Urothelium cell line (cell line): ENCODE measurements around the gene RANGAP1.
"Not testable (repeated sequence)": the region's sequence is repeated elsewhere in the genome, so short reads cannot be mapped to it uniquely, and the experiment has no call there.

Source experiments
- DNase-seq: peaks from one replicate; pipeline ENCODE4 v3.0.0; 2011; ENCODE audit warnings: low spot score, mixed read lengths
- FAIRE-seq: peaks from 2 replicates; lab custom pipeline; 2011; peaks lifted over from hg19 to GRCh38; lab: Jason Lieb, UNC

Gene RANGAP1

DNA sequence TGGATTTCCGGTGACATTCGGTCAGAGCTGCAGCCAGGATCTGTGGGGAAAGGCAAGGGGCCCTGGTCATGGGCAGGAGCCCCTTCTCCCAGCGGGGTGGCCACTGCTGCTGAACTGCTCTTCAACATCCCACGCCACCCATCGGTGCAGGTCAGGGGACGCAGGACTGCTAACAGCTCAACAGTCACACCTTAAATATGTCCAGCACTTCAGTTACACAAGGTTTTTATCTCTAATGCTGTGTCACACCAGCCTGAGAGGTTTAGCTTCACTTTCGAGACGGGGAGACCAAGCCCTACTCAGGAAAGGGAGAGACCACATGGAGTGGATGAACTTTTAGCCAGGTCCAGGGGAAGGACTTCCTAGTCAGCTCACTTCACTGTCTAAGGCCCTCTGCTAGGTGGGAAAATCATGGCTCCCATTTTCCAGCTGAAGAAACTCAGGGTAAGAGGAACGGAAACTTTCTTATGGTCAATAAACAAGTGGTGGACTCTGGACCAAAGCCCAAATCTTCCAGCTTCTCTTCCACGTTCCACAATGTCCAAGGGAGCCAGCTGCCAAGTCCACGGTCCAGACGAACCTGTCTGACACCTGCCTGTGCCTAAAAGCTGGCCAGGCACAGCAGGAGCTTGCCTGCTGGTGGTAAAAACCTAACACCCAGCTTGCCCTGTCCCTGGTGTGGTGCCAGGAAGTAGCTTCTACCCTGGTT lies 24.3 kb downstream of the RANGAP1 start:
- DNase-seq (no peak), FAIRE-seq (no peak)

DNA sequence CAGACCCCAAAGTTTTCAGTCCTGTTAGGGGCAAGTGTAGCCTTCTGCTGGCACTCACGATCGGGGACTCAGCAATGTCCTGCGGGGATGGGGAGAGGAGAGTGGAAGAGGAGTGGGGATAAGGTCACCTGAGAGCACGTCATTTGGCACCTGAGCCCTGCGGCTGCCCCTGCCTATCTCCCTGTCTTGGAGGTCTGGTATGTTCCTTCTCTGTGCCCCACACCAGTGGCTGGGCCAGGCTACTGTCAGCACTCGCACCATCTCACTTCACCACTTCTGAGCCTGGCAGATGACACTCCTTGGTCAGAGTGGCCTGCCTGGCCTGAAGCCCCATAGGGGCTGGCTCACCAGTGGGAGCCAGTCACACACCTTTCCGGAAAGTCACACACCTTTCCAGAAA lies 25.1 kb downstream of the RANGAP1 start:
- no peak for DNase-seq
- FAIRE-seq, result no peak

DNA sequence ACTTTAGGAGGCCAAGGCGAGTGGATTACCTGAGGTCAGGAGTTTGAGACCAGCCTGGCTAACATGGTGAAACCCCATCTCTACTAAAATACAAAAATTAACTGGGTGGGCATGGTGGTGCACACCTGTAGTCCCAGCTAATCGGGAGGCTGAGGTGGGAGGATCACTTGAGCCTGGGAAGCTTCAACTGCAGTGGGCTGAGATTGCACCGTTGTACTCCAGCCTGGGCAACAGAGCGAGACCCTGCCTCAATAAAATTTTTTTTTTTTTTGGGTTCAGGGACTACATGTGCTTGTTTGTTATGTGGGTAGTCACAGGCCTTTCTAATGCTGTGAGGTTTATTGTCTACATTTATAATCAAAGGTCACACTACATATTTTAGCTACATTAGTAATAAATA lies 26.2 kb downstream of the RANGAP1 start:
- FAIRE-seq, DNase-seq: not testable (repeated sequence)

DNA sequence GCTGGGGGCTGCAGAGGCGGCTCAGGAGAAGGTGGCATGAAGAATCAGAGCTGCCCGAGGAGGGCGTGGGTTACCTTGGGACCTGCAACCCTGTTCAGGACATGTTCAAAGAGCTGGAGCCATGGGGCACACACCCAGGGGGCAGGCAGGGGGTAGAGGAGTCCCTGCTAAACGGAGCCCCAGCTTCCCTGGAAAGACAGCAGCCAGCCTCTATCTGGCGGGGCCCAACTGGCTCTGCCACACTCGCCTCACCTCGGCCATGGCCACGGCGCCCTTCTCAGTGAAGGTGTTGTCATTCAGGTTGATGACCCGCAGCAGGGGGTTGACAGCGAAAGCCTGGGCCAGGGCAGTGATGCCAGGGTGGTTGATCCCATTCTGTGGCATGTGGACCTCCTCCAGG lies 28.3 kb downstream of the RANGAP1 start:
- FAIRE-seq, result no peak
- DNase-seq, result no peak

DNA sequence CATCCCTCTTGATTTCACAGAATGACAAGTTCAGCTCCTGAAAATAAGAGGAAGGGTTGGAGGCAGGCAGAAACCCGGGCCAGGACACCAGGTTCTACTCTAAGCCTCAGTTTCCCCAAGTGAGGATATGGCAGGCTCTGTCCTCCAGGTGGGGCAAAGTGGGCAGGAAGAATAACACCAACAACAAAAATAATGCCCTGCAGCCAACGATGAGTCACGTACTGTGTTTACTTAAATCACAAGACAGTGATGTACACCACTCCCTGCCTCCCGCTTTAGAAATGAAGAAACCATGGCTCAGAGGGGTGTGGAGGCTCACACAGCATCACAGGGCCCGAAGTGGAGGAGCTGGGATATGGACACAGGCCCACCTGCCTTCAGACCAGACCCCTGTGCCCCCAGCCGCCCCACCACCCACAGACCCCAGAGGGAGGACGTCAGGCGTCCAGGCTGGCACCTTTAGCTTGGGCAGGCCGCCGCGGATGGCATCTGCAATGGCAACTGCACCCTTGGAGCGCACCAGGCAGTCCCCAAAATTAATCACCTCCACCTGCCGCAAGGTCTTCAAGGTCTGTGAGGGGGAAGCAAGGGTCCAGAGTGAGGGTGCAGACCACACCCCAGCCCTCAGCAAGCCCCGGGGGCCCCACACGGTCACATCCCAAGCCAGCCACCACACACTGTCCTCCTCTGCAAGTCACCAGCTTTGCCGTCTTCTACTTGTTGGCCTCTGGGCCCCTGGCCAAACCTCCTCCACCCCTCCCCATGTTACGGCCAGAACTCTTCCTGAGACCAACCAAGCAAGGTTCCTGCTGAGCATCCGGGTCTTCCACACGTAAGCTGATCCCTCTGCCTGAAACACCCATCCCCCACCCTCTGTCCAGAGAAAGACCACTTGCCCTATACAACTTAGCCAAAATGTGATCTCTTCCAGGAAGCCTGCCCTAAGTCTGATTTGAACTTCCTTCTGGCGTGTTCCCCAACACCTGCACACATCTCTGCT lies 29.4 kb downstream of the RANGAP1 start:
- FAIRE-seq, result no peak

DNA sequence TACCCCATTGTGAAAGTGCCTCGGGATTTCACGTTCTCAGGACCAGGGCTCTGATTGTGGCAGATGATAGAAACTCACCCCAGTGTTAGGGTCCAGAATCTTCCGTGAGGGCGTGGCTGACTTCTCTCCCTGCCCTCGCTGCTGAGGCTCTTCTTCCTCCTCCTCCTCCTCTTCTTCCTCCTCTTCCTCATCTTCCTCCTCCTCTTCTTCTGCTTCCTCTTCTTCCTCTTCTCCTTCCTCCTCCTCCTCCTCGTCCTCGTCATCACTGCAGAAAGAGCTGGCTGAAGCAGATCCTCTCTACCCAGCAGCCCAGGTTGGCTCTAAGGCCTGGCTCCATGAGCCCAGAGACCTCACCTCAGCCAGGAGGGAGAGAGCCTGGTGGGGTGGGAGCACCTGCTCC lies 31.8 kb downstream of the RANGAP1 start:
- FAIRE-seq (no peak), DNase-seq (no peak)

More for the DNA sequence above, 29.4 kb downstream of the RANGAP1 start:
- no peak for DNase-seq

DNA sequence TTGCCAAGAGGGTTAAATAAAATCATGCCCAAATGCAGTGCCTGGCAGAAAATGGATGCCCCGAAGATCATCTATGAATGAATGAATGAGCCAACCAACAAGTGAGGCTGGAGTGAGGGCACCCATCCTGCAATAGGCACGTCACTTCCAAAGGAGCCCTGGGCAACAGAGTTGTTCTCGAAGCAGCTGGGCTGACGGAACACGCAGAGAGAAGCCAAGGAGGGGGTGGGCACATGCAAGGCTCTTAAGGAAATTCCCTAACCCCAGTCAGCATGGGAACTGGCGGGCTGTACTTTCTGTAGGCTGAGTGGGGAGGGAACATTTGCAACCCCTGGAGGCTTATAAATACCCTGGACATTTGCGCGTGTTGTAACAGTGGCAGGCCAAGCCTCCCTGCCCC lies 33.6 kb downstream of the RANGAP1 start:
- FAIRE-seq, result no peak
- no peak for DNase-seq

DNA sequence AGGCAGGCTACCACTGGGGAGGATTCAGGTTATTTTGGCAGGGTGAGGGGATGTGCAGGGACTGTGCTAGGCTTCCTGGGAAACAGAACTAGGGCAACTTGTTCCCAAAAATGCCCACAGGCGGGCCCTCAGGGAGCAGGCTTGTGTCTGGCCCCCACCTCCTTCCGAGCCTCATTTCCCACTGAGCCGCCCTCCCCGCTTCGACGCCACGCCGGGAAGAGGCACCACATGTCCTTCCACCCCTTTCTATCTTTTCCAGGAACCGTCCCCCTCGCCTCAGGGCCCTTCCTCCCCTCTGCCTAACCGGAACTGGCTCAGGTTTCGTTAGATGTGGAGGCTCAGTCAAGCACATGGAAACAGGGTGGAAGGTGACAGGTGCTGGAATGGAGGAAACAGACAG lies 35.9 kb downstream of the RANGAP1 start:
- FAIRE-seq (no peak), DNase-seq (no peak)

DNA sequence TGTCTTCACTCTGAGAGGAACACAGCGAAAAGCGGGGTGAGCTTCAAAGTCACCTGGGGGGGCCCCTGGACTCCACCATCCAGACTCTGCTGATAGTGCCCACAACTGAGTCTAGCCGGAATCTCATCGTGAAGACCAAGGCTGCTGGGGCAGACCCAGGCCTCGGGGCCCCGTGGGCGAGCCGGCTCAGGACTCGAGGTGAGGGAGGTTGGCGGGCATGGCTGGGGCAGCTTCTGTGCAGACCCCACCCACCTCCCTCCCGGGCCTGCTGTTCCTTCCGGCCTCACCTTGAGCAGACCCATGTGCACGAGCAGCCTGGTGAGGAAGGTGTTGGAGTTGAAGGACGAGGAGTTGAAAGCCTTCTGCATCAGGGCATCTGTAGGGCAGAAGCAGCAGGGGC lies 36.5 kb downstream of the RANGAP1 start:
- FAIRE-seq (no peak), DNase-seq (no peak)

DNA sequence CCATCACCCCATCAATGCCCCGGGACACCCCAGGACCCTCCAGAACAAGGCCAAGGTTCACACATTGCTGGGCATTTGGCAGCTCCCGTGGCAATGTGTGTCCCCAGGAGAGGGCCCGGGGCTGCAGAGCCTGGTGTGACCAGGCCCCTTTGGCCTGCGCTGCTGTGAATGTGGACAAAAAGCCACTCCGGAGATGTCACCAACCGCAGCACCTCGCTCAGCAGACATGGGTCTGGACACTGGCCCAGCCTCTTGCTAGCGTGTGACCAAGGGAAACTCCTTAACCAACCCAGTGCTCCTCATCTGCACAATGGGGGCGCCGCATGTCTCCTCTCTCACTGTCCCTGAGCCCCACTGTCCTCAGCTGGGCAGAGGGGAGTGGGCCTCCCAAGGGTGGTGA lies 37.2 kb downstream of the RANGAP1 start:
- DNase-seq (no peak), FAIRE-seq (no peak)

DNA sequence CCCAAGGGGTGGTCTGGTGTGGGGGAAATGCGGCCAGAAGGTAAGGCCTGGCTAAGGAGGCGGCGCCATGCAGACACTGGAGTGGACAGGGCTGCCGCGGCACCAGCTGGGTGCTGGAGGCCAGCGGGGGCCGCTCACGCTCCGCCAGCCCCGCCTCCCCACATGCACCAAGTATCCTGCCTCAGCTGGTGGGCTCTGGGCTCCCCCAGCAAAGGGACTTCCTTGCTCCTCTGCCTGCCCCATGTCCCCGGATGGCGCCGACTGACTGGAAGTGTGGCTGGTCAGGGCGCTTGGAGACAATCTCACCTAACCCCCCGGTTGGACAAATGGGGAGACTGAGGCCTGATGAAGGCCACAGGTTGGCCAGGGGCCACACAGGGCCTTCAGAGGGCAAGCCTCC lies 37.7 kb downstream of the RANGAP1 start:
- FAIRE-seq (no peak), DNase-seq (no peak)

DNA sequence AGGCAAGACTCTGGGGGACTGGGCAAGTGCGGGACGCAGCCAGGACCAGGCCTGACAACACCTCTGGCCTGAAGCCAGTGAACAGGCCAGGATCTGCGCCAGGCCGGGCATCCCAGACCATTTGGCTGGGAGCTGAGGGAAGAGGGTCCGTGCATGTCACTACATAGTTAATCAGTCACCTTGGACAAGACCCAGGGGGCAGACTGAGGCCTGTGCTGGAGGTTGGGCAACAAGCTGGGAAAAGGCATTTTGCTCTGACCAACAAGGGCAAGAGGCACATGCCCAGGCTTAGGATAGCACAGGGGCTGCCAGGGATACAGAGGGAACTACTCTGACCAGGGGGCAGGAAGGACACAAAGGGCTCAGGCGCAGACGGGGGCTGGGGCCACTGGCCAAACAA lies 38.3 kb downstream of the RANGAP1 start:
- FAIRE-seq, result no peak

DNA sequence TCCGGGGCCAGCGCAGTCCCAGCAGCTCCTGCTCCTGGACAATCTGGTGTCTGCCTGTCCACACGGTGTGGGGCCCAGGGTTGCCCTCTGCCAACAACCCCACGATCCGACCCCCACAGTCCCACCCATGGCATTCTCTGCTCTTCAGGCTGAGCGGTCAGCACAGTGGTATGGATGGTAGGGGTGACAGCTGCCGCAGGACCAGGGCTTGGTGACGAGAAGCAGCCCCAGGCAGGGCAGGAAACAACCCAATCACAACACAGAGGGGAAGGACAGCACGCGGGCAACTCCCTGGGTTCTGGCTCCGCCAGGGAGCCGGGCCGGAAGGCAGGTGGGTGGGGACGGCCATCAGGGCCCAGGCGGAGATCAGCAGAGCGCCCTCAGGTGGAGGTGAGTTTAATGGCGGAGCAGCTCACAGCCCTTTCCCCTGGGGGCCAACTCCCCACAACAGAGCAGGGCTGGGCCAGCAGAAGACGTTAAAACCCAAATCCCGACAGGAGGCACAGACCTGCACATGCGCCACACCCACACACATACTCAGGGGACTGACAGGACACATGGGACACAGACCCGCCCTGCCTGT lies 40.0 kb downstream of the RANGAP1 start:
- FAIRE-seq (no peak), DNase-seq (no peak)

More for the DNA sequence above, 38.3 kb downstream of the RANGAP1 start:
- DNase-seq, result no peak

DNA sequence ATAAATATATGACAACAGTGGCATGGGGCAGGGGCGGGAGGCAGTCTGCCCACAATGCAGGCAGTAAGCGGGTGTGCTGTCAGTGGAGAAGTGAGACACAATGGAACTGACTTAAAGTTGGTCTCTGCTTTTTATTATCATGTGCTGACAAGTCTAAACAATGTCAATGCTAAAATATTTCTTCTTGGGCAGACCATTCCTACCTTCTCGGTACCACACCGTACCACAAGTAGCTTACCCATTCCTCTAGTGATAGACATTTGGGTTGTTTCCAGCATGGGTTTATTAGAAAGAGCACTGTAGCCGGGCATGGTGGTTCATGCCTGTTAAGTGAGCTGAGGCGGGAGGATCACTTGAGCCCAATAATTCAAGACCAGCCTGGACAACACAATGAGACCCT lies 42.6 kb downstream of the RANGAP1 start:
- FAIRE-seq (peak; percentile 20), DNase-seq (no peak)

DNA sequence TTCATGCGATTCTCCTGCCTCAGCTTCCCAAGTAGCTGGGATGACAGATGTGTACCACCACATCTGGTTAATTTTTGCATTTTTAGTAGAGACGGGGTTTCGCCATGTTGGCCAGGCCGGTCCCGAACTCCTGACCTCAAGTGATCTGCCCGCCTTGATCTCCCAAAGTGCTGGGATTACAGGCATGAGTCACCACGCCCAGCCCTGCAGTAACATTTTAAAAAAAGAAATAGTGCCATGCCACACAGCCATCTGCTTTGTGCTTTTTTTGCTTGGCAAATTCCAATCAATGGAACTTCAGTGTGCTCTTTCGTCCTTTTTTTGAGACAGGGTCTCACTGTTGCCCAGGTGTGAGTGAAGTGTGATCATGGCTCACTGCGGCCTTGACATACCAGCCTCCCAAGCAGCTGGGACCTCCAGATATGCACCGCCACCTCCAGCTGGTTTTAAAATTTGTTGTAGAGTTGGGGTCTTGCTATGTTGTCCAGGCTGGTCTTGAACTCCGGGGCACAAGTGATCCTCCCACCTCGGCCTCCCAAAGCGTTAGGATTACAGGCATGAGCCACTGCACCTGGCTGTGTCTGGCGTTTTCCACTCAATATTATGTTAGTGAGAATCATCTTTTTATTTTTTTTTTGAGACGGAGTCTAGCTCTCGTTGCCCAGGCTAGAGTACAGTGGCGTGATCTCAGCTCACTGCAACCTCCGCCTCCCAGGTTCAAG lies 43.4 kb downstream of the RANGAP1 start:
- no peak for DNase-seq
- no peak for FAIRE-seq

DNA sequence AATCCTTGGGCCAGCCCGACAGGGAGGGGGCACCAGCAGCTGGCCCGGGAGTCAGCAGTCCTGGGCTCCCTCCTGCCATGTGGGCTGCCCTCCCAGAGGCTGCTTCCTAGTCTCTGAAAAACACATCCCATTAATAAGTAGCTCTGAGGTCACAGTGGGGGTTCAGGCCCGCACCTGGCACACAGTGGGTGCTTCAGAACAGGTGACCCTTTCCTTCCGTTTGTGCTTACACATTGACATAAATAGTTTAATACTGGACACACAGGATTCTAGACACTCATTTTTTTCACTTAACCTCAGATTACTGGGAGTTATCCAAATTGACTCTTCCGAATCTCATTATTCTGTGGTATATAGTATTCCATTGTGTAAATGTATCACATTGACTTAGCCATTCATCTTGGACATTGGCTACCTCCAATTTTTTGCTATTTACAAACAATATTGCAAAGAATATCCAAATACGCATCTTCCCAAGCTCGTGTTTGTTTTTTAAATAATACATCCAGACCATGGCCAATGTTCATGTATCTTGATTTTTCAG lies 44.8 kb downstream of the RANGAP1 start:
- DNase-seq, result no peak
- no peak for FAIRE-seq

DNA sequence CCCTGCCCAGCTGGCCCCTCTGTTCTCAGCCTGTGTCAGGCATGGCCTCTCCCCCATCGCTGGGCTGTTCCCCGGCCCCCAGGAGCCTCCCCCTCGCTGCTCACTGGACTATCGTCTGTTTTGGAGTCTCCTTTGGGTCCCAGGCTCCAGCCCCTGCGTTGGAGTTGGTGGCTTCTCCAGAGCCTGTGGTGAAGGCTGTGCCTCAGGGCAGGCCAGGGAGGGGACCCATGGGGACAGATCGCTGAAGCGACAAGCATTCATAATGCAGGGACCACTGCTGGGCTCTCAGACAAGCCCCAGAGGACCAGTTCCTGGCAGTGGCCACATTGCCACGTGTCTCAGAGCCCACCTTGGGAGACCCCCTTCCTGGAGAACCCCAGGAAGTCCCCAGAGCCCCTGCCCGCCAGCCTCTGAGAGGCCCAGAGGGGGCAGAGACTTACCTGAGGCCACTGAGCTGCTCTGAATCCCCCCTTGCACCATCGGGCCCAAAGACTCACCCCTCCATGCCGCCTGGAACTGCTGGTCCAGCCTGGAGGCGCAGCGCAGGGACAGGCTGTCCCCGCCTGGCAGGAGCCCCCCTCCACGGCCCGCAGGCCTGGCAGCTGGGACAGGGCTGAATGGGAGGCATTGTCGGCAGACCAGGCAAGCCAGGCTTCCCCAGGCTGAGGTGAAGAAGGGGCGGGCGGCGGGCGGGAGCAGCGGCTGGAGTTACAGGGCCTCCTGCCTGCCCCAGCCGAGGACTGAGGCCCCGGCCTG lies 45.4 kb downstream of the RANGAP1 start, which contains the start of gene CHADL:
TSS of gene CHADL (minus strand) at position 555 of the 756 bp plus-strand sequence. CDS start at position 505, 50 bp downstream.
- FAIRE-seq, result no peak
- DNase-seq, result no peak

DNA sequence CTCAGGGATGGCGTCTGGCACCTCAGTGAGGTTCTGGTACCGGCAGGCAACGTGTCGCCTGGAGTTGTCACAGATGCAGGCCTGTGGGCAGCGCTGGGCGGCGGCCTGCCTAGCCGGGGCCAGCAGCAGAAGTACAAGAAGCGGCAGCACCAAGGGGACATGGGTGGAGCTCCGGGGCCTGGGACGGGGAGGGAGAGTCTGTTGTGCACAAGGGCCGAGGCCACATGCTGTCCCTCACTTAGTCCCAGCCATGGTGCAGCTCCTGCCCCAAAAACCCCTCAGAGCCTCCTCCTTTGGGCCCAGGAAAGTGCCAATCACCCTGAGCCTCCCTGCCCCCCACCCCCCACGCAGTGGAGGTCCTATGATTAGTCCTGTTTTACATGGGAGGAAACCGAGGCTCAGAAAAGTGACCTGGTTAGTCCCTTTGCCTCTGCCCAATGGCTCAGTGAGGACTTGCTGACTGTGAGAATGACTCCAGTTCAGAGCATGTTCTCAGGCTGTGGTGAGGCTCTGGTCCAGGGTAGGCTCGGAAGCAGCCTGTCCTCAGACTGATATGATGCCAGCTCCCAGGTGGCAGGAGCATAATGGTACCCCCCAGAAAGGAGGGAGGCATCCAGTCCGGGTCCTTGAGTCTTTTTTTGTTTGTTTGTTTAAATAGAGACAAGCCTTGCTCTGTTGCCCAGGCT lies 46.4 kb downstream of the RANGAP1 start:
- DNase-seq, result no peak
- FAIRE-seq, result no peak
